HG03520 (cell line): Measurements from ENCODE around the gene C9orf72.

ENCODE experiments used
- ATAC-seq: cut with Tn5 transposase; IDR thresholded peaks from one replicate; pipeline ENCODE4 v1.9.1; 2021; ENCODE audit warnings: mild to moderate bottlenecking, moderate library complexity; ENCODE audit not compliant: unreplicated experiment

The C9orf72 gene

DNA sequence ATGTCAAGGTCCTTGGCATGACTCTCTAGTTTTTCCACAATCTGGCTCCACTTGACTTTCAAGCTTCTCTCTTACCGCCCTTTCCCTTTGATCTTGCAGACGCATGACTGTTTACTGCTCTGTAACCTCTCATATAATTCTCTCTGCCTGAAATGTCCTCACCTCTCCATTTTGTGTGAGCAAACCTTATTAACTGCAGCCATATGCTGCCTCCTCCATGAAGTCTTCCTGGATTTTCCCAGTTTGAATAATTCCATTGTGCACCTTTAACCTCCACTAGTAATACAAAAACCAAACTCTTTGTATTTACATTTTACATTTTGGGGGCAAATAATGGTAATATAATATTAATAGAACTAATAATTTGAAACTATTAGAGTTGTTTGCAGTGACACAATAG is 9.5 kb upstream of the C9orf72 start:
- no peak for ATAC-seq

DNA sequence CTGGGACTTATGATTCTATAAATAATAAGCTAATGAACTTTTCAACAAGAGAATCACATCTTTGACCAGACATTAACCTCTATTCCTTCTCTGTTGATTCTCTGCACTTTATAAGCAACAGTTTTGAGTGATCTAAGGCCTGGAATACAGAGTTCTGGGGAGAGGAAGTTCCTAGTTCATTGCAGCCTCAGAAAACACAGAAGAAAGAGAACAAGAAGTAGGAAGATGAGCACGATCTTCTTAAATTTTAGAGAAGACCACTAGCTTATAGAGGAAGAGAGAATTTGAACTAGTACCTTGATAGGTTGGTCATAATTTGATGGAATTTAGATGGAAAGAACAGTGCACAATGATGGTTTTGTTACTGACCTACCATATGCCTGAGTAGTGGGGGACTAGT is 8.5 kb upstream of the C9orf72 start:
- no peak for ATAC-seq

DNA sequence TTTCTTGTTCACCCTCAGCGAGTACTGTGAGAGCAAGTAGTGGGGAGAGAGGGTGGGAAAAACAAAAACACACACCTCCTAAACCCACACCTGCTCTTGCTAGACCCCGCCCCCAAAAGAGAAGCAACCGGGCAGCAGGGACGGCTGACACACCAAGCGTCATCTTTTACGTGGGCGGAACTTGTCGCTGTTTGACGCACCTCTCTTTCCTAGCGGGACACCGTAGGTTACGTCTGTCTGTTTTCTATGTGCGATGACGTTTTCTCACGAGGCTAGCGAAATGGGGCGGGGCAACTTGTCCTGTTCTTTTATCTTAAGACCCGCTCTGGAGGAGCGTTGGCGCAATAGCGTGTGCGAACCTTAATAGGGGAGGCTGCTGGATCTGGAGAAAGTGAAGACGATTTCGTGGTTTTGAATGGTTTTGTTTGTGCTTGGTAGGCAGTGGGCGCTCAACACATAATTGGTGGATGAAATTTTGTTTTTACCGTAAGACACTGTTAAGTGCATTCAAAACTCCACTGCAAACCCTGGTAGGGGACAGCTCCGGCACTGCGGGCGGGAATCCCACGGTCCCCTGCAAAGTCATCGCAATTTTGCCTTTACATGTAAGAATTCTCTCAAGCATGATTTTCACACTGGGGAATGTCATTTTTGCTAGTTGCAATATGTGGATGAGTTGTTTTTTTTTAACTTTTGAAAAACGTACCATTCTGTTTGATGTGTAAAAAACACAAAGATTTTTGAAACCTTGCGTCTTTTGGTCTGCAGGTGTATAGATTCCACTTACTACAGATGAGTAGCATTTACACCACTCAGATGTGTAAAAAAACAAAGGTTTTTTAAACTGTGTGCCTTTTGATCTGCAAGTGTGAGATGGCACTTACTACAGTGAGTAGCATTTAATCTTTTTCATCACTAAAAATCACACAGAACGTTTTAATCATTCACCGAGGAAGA is 631 bp upstream of the C9orf72 start:
- ATAC-seq = peak; percentile 83

DNA sequence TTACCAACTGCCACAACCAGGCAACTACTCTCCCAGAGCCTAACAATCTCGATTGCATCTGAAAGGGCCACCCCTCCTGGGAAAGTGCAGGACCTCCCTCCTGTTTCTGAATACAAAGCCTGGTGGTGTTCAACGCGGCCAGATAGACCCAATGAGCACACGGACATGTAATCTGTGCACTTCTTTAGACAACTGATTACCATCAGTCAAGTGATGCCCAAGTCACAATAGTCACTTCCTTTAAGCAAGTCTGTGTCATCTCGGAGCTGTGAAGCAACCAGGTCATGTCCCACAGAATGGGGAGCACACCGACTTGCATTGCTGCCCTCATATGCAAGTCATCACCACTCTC is 739 bp downstream of the C9orf72 start:
- peak; percentile 37 for ATAC-seq

DNA sequence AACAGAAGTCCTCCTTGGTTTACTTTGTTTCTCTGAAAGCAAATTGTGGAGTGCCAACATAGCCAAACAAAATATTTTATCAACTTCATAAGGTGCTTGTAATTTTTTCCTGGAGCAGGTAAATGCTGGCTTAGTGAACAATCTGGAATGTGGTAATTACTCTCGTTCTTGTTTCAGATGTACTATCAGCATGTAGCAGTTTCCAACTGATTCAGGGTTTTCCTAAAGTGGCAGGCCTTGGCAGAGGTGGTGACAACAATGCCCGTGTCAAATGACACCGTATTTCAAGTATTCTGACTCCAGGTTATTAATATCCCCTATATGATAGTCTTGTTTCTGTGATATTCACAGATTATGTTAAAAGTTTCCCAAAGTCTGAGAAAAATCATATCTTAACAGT is 1.2 kb downstream of the C9orf72 start:
- ATAC-seq = no peak

DNA sequence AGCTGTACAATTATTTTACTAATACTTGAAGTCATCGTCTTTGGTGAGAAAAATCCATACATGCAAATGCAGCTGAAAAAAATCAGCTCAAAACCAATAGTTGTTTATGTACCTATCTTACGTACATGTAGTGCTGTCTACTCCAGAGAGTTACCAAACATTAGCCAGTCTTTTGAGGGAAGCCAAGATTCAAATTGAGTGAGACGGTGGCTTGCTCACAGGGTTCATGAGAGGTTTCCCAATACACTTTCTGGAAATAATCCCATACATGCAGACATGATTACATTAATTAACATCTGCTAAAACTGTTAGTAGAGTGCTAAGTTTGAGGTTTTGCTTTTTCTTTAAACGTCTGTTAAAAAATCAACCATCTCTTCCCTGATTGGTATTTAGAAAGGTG is 2.3 kb downstream of the C9orf72 start:
- ATAC-seq = no peak

DNA sequence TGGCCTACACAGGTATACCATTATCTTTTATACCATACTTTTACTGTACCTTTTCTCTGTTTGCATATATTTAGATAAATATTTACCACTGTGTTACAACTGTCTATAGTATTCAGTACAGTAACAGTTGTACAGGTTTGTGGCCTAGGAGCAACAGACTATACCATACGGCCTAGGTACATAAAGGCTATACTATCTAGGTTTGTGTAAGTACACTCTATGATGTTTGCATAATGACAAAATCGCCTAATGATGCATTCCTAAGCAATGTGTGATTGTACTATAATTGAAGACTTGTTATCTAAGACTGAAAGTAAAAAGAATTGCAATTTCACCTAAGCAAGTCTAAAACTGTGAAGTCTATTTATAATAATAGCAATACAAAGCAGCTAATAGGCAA is 3.9 kb downstream of the C9orf72 start:
- ATAC-seq = no peak

DNA sequence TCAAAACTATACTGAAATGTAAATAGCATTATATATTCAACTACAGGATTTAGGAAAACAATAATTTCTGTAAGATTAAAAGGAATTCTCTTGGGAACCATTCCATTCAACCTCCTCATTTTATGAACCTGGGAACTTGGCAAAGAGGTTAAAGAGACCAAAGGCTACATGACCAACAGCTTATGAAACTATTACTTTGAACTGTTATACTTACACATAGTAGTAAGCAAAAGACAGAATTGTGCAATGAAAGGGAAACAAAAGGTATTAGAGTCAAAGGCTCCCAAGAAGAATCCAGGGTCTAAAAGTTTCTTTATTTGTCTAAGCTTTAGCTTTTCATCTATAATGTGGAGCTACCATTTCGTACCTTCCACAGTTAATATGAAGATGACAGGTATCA is 7.2 kb downstream of the C9orf72 start:
- no peak for ATAC-seq

DNA sequence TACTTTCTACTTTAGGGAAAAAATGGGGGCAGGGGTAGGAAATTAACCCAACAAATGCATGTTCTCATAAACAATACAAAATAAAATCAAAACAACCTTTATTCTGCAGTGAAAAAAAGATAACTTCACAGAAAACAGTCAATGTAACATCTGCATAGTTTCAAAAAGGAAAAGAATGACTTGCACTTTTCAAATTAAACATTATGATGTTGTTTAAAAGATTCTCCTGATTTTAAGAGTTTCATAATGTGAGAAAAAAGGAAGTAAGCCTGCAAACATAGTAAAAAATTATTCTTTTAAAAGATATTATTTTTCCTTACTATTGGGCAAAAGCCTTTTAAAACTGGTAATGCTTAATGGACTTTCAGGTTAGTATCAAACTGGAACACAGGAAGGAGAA is 7.6 kb downstream of the C9orf72 start:
- no peak for ATAC-seq

DNA sequence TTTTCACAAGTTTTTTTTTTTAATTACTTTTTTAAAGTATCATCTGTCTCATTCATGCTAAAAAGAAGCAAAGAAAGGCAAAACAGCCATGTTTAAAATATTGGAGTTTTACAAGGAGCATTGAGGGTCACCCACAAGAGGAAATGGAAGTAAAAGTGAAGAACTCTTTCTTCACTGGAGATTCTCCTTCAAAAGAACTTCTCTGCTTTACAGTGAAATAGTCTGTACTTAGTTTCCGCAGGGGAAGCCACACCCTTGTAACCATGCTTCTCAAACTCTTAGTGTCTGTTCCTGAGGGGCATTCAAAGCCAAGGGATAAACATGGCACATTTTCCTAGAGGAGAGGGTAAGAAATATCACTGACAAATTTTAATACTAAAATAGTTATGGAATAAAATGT is 8.6 kb downstream of the C9orf72 start:
- ATAC-seq = peak; percentile 39

DNA sequence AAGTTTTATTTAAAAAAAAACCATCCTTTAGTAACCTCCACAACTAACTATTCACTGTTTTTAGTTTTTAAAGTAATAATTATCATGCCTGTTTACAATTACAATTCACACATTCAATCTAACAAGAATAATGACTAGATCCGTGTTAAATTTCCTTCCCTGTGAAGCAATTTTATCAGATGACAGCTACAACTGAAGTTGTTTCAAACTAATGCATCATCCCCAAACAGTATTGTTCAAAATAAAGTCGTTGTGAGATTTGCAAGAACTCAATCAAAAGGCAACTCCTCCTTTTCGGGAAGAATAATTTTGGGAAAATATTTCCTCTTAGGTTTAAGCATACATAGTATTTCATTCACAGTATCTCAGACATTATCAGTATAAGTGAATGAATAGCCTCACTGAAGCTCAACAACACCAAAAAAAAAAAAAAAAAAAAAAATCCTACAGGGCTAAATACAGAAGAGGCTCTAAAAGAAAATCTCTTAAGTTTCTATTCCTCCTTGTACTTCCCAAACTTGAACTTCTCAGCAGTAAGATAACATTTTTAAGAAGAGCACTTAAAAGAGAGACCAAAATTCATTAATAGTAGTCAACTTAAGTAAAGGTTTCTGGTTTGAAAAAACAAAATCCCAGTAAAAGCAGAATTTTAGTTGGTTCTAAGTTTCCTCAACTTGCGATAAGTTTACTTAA is 9.4 kb downstream of the C9orf72 start:
- no peak for ATAC-seq

DNA sequence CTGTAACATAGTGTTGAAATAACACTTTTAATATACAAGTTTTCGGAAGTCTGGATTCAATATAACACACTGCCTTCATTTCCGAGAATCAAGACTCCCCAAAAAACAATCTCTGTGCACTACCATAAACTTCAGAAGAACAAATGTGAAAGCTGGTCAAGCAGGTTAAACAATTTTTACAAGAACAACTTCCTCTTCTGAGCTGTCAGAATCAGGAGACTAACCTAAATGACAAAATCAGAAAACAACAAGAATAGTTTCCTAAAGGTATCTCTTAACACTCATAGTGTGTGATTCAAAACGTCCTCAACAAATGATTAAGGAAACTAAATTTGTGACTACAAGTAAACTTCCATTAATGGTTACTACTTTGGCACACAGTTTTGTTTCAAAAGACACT is 11.6 kb downstream of the C9orf72 start:
- no peak for ATAC-seq

DNA sequence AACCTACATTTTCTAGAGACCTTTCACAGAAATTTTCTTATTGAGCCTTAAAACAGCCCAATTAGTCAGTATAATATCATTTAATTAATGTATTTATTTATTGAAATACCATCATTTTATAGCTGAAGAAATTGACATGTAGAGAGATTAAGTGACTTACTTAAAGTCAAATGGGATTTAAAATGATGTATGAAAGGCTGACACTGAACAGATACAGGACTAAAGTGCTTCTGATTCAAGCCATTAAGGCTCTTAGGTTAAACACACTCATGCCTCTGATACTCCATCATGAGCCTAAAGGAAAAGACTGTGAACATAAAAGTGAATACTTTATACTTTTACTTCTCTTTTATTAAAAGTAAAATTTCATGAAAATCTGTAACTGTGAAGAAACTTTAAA is 12.8 kb downstream of the C9orf72 start:
- ATAC-seq = no peak

DNA sequence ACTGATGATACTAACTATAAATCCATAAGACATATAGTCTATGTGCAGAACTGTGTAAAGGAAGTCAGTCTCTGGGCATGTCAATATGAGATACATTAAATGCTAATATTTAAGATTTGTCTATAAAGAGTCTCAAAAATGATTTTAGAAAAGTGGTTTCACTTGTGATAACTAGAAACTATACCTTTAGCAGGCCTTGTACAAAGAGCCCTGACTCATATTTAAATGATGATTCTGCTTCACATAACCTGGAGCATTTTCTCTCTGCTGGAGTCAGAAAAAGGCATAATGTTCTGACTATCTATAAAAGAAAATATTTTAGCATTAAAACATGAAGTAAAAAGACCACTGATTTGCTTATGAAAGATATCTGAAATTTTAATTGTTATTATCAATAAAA is 15.0 kb downstream of the C9orf72 start:
- no peak for ATAC-seq

DNA sequence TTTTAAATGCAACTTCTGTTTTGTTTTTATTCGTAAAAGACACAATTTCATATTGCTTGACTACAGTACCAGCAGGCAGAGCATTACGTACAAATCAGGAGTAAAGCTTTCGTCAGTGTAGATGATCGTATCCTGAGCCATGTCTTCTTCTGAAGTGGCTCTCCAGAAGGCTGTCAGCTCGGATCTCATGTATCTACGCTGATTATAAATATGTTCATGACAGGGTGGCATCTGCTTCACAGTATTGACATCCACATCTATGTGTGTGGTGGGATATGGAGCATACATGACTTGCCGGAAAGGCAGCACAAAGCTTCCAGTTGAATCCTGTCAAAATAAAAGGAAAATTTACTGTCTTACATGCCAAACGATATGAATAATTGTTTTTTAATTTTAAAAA is 16.8 kb downstream of the C9orf72 start:
- ATAC-seq = no peak

DNA sequence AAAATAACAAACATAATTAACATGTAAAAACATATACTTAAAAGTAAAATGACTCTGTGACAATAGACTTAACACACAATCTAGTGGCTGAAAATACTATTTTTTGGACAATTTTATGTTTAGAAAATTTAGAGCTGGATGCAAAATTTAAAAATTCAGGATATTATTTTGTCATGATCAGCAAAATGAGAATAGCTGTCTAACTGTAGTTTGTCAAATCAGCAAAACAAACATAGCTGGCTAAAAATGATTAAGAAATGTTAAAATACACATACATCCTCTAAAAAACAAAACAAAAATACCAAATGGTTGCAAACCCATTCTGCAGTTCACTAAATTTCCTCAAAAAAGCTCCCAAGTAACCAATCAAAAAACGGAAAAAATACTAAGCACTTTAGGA is 18.6 kb downstream of the C9orf72 start:
- ATAC-seq = no peak

DNA sequence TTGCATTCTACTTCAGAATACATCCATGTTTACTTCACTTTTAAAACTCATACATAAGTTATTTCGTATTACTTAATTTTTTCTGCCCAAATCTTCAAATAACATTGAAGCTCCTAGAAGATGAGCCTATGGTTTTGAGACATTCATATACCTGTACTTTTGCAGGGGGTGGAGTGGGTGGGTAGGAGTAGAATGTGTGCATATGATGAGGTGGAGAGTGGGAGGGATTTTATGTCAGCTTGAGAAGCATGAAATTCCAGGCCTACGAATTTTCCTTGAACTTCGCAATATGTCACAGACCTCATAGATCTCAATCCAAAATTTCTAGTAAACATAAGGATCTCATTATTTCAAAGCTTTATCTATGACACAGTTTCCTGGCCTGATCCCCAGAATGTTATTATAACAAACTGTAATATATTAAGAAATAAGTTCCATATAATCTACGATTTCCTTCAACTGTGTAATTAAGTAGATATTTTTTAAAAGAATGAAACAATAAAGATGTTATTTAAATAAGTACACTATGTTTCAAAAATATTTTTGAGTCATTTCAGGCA is 24.0 kb downstream of the C9orf72 start:
- ATAC-seq = no peak

DNA sequence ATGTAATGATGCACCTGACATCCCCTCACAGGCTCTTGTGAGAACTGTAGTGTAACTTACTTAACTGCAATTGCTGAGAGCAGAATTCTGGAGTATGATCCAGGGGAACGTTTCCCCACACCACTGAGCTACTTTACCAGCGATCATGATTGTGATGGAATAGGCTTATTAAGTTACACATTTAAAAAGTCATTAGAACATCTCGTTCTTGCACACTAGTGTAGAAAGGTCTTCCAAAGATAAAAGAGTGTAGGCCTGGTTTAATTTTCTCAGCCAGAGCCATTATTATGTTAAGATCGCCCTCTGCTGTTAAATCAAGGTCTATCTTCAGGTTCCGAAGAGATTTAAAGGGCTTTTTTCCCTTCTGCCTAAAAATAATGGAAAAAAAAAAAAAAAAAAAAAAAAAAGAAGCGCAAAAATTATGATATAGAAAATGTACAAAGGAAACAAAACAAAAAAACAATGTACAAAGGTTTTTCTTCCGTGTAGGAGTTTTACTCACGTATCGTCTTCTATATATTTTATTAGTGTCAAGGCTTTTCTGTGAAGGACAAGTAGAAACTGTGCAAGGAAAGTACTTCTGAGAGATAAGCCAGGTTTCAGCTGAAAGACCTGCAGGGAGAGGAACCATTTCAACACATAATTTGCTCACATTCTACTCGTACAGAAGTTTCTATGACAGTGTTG is 25.1 kb downstream of the C9orf72 start:
- no peak for ATAC-seq

DNA sequence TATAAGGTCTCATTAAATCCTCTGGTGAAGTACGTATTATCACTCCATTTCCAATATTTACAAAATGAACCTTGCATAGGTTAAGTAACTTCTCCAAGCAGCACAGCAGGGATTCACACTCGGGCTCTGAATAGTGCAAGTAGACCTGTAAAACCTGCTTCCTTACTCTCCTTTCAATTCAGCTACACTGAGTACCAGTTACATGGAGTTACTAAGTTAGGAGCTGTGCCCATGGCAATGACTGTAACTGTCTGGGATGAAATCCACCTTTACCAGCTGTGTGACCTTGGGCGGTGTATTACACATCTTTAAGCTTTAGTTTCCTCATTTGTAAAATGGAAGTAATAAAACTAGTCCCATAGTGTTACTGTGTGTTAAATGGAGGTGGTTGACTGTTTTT is 27.8 kb downstream of the C9orf72 start:
- ATAC-seq = no peak

DNA sequence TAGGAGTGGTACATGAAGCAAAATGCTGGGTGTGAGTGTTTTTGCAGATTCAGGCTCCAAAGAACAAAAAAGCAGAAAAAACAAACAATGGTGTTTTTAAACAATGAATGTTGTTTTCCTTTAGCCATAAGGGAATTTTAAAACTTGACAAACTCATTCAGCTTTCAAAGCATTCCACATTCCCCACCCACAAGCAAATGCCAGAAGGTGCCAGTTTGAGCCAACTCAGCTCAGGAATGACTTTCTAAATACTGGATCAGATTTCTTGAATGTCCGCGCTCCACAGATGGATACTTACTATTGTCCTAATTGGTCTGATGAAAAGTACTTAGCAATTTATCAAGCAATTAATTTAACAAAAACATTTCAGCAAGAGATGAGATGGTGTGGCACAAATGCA is 30.8 kb downstream of the C9orf72 start:
- no peak for ATAC-seq

DNA sequence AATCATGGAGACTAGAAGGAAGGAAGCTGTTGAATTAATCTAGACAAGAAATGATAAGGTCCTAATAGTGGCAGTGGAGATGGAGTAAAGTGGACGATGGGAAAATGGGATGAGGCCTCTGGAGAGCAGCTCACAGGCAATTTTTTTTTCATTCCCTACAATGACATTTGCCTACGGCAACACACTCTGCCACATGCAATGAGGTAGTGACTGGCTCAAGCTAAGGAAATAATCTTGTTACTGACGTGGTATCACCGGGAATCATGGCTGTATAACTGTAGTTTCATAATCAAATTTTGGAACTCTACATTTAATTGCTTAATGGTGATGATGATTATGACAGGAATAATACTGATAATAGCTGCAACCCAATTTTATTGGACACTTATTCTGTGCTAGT is 31.5 kb downstream of the C9orf72 start:
- ATAC-seq = no peak

DNA sequence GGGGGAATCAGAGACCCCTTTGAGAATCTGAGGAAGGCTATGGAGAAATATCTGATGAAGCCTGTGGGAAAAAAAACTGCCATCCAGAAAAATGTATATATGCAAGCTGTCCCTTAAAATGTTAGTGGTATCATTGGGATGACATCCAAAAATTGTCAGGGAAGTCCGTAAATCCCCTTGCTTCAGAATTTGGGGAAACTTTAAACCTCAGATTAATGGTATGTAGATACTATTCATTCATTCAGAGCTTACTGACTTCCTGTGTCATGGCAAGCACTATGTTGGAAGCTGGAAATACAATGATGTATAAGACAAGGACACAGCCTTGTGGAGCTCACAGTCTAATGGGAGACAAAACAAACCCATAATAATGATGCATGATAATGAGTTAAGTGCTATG is 32.8 kb downstream of the C9orf72 start:
- ATAC-seq = no peak
